CD4-positive, alpha-beta T cell (primary cell): ENCODE data around the gene MAP1B. TPM values are rescaled to one million over a fixed set of nuclear protein-coding genes. Genes with fewer than 3 reads are reported as not detected.

ENCODE experiments used
- ATAC-seq: fragments of 200-7000 bp; cut with Tn5 transposase; one replicate; pipeline ENCODE4 v1.10.0; 2022; ENCODE audit warnings: mild to moderate bottlenecking; ENCODE audit not compliant: poor library complexity
- CTCF ChIA-PET: fragments of 350-600 bp; sonication (Branson Sonifier 250); formaldehyde crosslinking; loops from one replicate; lab custom pipeline; 2021; ENCODE audit warnings: antibody characterized with exemption, inconsistent platforms; lab: Charles Lee
- POLR2A ChIA-PET: fragments of 350-600 bp; sonication (Branson Sonifier 250); formaldehyde crosslinking; loops from one replicate; lab custom pipeline; 2021; ENCODE audit warnings: antibody characterized with exemption, inconsistent platforms; lab: Charles Lee
- DNase-seq, 14 experiments: peaks; one replicate each; pipeline ENCODE4 v3.0.0-alpha.2; 2013 to 2020; ENCODE audit warnings: mixed read lengths in 2 of 14
- H3K27ac ChIP-seq, 2 donors: one replicate each; pipeline versions ENCODE4 v1.5.1 to v1.7.0; 2013; ENCODE audit warnings: low read length in 2 of 2, low read depth in 1 of 2, mild to moderate bottlenecking in 1 of 2
- H3K27me3 ChIP-seq, 2 experiments: 1 replicate in 1 of 2; 2 replicates in 1 of 2; pipeline versions ENCODE4 v1.6.1 to v1.7.0; 2013; ENCODE audit warnings: low read length in 2 of 2, control low read depth in 1 of 2, mild to moderate bottlenecking in 1 of 2, moderate library complexity in 1 of 2; ENCODE audit not compliant: insufficient read depth in 2 of 2, control insufficient read depth in 1 of 2
- H3K36me3 ChIP-seq: one replicate; pipeline ENCODE4 v1.6.1; 2013; ENCODE audit warnings: low read length, control low read depth; ENCODE audit not compliant: insufficient read depth
- H3K4me1 ChIP-seq: one replicate; pipeline ENCODE4 v1.6.1; 2013; ENCODE audit warnings: low read length, control low read depth; ENCODE audit not compliant: insufficient read depth
- H3K4me3 ChIP-seq: one replicate; pipeline ENCODE4 v1.5.1; 2013; ENCODE audit warnings: mild to moderate bottlenecking, low read length, moderate library complexity
- H3K9me3 ChIP-seq, 2 experiments: 1 replicate in 1 of 2; 2 replicates in 1 of 2; pipeline versions ENCODE4 v1.6.1 to v1.7.0; 2013; ENCODE audit warnings: low read length in 2 of 2, mild to moderate bottlenecking in 2 of 2, control low read depth in 1 of 2, moderate library complexity in 1 of 2; ENCODE audit not compliant: control insufficient read depth in 1 of 2, insufficient read depth in 1 of 2
- H3K27ac Mint-ChIP-seq: one replicate; pipeline ENCODE4 v1.8.0; 2020; ENCODE audit warnings: mixed read lengths
- H3K27me3 Mint-ChIP-seq: one replicate; pipeline ENCODE4 v1.8.0; 2021; ENCODE audit warnings: mixed read lengths
- H3K36me3 Mint-ChIP-seq: one replicate; pipeline ENCODE4 v1.8.0; 2021; ENCODE audit warnings: low read depth, mixed read lengths
- H3K4me1 Mint-ChIP-seq: one replicate; pipeline ENCODE4 v1.8.0; 2021; ENCODE audit warnings: low read depth, mixed read lengths
- H3K4me3 Mint-ChIP-seq: one replicate; pipeline ENCODE4 v1.8.0; 2020; ENCODE audit warnings: mild to moderate bottlenecking, mixed read lengths
- H3K9me3 Mint-ChIP-seq: one replicate; pipeline ENCODE4 v1.8.0; 2020; ENCODE audit warnings: mixed read lengths
- CTCF ChIP-seq: fragments of 200-600 bp; IDR thresholded peaks from one replicate; pipeline ENCODE4 v1.8.0; 2022; ENCODE audit warnings: antibody characterized with exemption, mild to moderate bottlenecking
- intact Hi-C, 2 experiments: fragments of 100-400 bp; cut with DNase I in 1 of 2; cut with micrococcal nuclease in 1 of 2; formaldehyde crosslinking; loops; one replicate each; pipeline versions ENCODE4 v1.15.1 to v1.9.0; 2023 to 2025; cut with DNase I, micrococcal nuclease
- total RNA-seq, 174 experiments: library from RNA in 2 of 174; stranded (reverse) in 2 of 174; gene quantifications; one replicate each; pipeline ENCODE4 v1.2.3 and lab custom pipeline; 2021 to 2026

The MAP1B gene
- total RNA-seq, 2 experiments from 2014 or later, result 0.03 to 0.06 TPM

- Histone ChIP-seq H3K9me3 (no peaks in the 10 kb centered on the region), H3K27ac (no peak overlapping the region), H3K27me3 (peaks cover 6 to 20% of the 10 kb centered on the region in 2 experiments), H3K4me3 (no peak overlapping the region), H3K4me1 (no peaks in the 10 kb centered on the region), H3K36me3 (no peaks in the 10 kb centered on the region)
- no peaks in the 10 kb centered on the region for H3K4me1 Mint-ChIP-seq
- no peak overlapping the region for H3K27ac Mint-ChIP-seq
- intact Hi-C loops, result no loop called here
- CTCF ChIA-PET, result no interaction called here
- no peak overlapping the region for H3K4me3 Mint-ChIP-seq
- H3K36me3 Mint-ChIP-seq, result no peaks in the 10 kb centered on the region
- H3K9me3 Mint-ChIP-seq, result no peaks in the 10 kb centered on the region
- DNase-seq (no peak), ATAC-seq (no peak)
- H3K27me3 Mint-ChIP-seq, result peaks cover 39% of the 10 kb centered on the region
- POLR2A ChIA-PET, result no interaction called here
- no peak for TF ChIP-seq CTCF
Observed at GRCh38 chr5:72077390-72077789, 29.9 kb upstream of the MAP1B start.

GRCh38 chr5:72079288-72079687 is 28.0 kb upstream of the MAP1B start:
- Mint-ChIP-seq H3K27me3 (peaks cover 56% of the 10 kb centered on the region), H3K27ac (no peak overlapping the region), H3K4me1 (no peaks in the 10 kb centered on the region), H3K36me3 (no peaks in the 10 kb centered on the region), H3K9me3 (no peaks in the 10 kb centered on the region), H3K4me3 (no peak overlapping the region)
- TF ChIP-seq CTCF, result no peak
- DNase-seq, result no peak
- no peak overlapping the region for H3K27ac ChIP-seq
- no peaks in the 10 kb centered on the region for H3K9me3 ChIP-seq
- H3K4me1 ChIP-seq, result no peaks in the 10 kb centered on the region
- ChIA-PET CTCF (no interaction called here), POLR2A (no interaction called here)
- H3K4me3 ChIP-seq, result no peak overlapping the region
- intact Hi-C loops, result no loop called here
- no peak for ATAC-seq
- no peaks in the 10 kb centered on the region for H3K36me3 ChIP-seq
- peaks cover 8 to 31% of the 10 kb centered on the region in 2 experiments for H3K27me3 ChIP-seq

GRCh38 chr5:72082048-72082447 is 25.2 kb upstream of the MAP1B start:
- Histone ChIP-seq H3K9me3 (no peaks in the 10 kb centered on the region), H3K36me3 (no peaks in the 10 kb centered on the region), H3K27me3 (peaks cover 12 to 44% of the 10 kb centered on the region in 2 experiments), H3K4me1 (no peaks in the 10 kb centered on the region), H3K4me3 (no peak overlapping the region), H3K27ac (no peak overlapping the region)
- intact Hi-C loops, result no loop called here
- CTCF ChIA-PET, result no interaction called here
- Mint-ChIP-seq H3K4me3 (no peak overlapping the region), H3K27ac (no peak overlapping the region), H3K9me3 (no peaks in the 10 kb centered on the region), H3K27me3 (peaks cover 66% of the 10 kb centered on the region), H3K4me1 (no peaks in the 10 kb centered on the region), H3K36me3 (no peaks in the 10 kb centered on the region)
- TF ChIP-seq CTCF, result no peak
- POLR2A ChIA-PET, result no interaction called here
- ATAC-seq (no peak), DNase-seq (no peak)
